Measurements from ENCODE around the gene ERC1. TPM values are rescaled to one million over a fixed set of nuclear protein-coding genes. Genes with fewer than 3 reads are reported as not detected.

The ERC1 gene
- total RNA-seq, 1 experiment from 2014 or later: 12.3 TPM

GRCh38 chr12:1007994-1008393 is 17.0 kb downstream of the ERC1 start:
- ATAC-seq (no peak), DNase-seq (no peak)
- peaks cover 3% of the 10 kb centered on the region; the same call in 1 of the 2 replicates for H3K79me2 ChIP-seq (ENCODE audit: low read length)
- intact Hi-C loops (cut with micrococcal nuclease): no loop called here
- no peak overlapping the region for H3K9ac ChIP-seq (ENCODE audit: low read length)
- no peaks in the 10 kb centered on the region for H3K4me1 ChIP-seq (ENCODE audit: insufficient read depth, low read length)
- CTCF ChIA-PET: no interaction called here
- no peak overlapping the region for H2AFZ ChIP-seq (ENCODE audit: low read length)
- no peaks in the 10 kb centered on the region for H4K20me1 ChIP-seq (ENCODE audit: low read length)
- POLR2A ChIA-PET (ENCODE audit: unreplicated experiment): no interaction called here
- TF ChIP-seq EZH2 (IDR thresholded peaks at IDR 0.05; ENCODE audit: low read length, unreplicated experiment): no peak
- H3K27ac ChIP-seq (ENCODE audit: low read length): no peak overlapping the region
- H3K9me2 ChIP-seq (replicated peaks; ENCODE audit: low read length): no peaks in the 10 kb centered on the region
- no peaks in the 10 kb centered on the region for H3F3A ChIP-seq (ENCODE audit: low read length, unreplicated experiment)
- no peaks in the 10 kb centered on the region for H3K27me3 ChIP-seq (ENCODE audit: low read length)
- H3K4me3 ChIP-seq (ENCODE audit: low read length): no peak overlapping the region
- no peak overlapping the region for H3K4me2 ChIP-seq (ENCODE audit: low read length)
- no peaks in the 10 kb centered on the region for H3K36me3 ChIP-seq (ENCODE audit: low read depth, low read length)
- H3K9me3 ChIP-seq (ENCODE audit: low read length): no peaks in the 10 kb centered on the region
- BruUV-seq (replicated peaks): no TSS peak

- BruUV-seq (replicated peaks): no TSS peak
- ATAC-seq: no peak
- H4K20me1 ChIP-seq (ENCODE audit: low read length): no peaks in the 10 kb centered on the region
- no peaks in the 10 kb centered on the region for H3F3A ChIP-seq (ENCODE audit: low read length, unreplicated experiment)
- ChIA-PET CTCF (no interaction called here), POLR2A (ENCODE audit: unreplicated experiment) (no interaction called here)
- no peaks in the 10 kb centered on the region for H3K27me3 ChIP-seq (ENCODE audit: low read length)
- no peak overlapping the region for H3K4me2 ChIP-seq (ENCODE audit: low read length)
- no peaks in the 10 kb centered on the region for H3K36me3 ChIP-seq (ENCODE audit: low read depth, low read length)
- TF ChIP-seq CTCF (conservative IDR thresholded peaks at IDR 0.05; ENCODE audit: low read depth, low read length): no peak
- no peak for TF ChIP-seq EZH2 (IDR thresholded peaks at IDR 0.05; ENCODE audit: low read length, unreplicated experiment)
- TF ChIP-seq EZH2phosphoT487 (IDR thresholded peaks at IDR 0.05; ENCODE audit: borderline replicate concordance, low read length): no peak
- H3K9me3 ChIP-seq (ENCODE audit: low read length): no peaks in the 10 kb centered on the region
- no peak for DNase-seq
- H3K9me2 ChIP-seq (replicated peaks; ENCODE audit: low read length): no peaks in the 10 kb centered on the region
- H3K4me1 ChIP-seq (ENCODE audit: insufficient read depth, low read length): peaks cover 9% of the 10 kb centered on the region
- no peak overlapping the region for H2AFZ ChIP-seq (ENCODE audit: low read length)
- no peak overlapping the region for H3K27ac ChIP-seq (ENCODE audit: low read length)
- intact Hi-C loops (cut with micrococcal nuclease): no loop called here
- no peak overlapping the region for H3K9ac ChIP-seq (ENCODE audit: low read length)
- H3K79me2 ChIP-seq (ENCODE audit: low read length): peaks cover 7% of the 10 kb centered on the region; the same call in 1 of the 2 replicates
- H3K4me3 ChIP-seq (ENCODE audit: low read length): no peak overlapping the region
These were observed 20.1 kb downstream of the ERC1 start for GRCh38 chr12:1011091-1011490.

GRCh38 chr12:1013618-1014489 is 22.8 kb downstream of the ERC1 start:
- CTCF ChIA-PET: no interaction called here
- no peak overlapping the region for H3K4me3 ChIP-seq (ENCODE audit: low read length)
- no peaks in the 10 kb centered on the region for H4K20me1 ChIP-seq (ENCODE audit: low read length)

More at GRCh38 chr12:1013618-1014489, 22.8 kb downstream of the ERC1 start:
- 0 out of 2 replicates have a peak, but pooled peaks cover 9% of the 10 kb centered on the region for H3K79me2 ChIP-seq (ENCODE audit: low read length)
- ATAC-seq (peak; percentile 89), DNase-seq (peak; percentile 65)
- intact Hi-C loops (cut with micrococcal nuclease): no loop called here
- H3K27me3 ChIP-seq (ENCODE audit: low read length): no peaks in the 10 kb centered on the region
- H3K4me1 ChIP-seq (ENCODE audit: insufficient read depth, low read length): peaks cover 9% of the 10 kb centered on the region
- no peak overlapping the region for H3K9ac ChIP-seq (ENCODE audit: low read length)
- no peaks in the 10 kb centered on the region for H3K9me3 ChIP-seq (ENCODE audit: low read length)
- POLR2A ChIA-PET (ENCODE audit: unreplicated experiment): no interaction called here
- BruUV-seq (replicated peaks): no TSS peak
- no peaks in the 10 kb centered on the region for H3K36me3 ChIP-seq (ENCODE audit: low read depth, low read length)
- H2AFZ ChIP-seq (ENCODE audit: low read length): peak overlapping the region; percentile 23; the same call in 1 of the 2 replicates
- TF ChIP-seq CTCF (conservative IDR thresholded peaks at IDR 0.05; ENCODE audit: low read depth, low read length): no peak
- TF ChIP-seq EZH2phosphoT487 (IDR thresholded peaks at IDR 0.05; ENCODE audit: borderline replicate concordance, low read length): no peak
- no peak for TF ChIP-seq EZH2 (IDR thresholded peaks at IDR 0.05; ENCODE audit: low read length, unreplicated experiment)
- peak overlapping the region; percentile 40 for H3K27ac ChIP-seq (ENCODE audit: low read length)
- peak overlapping the region; percentile 16; the same call in 1 of the 2 replicates for H3K4me2 ChIP-seq (ENCODE audit: low read length)
- no peaks in the 10 kb centered on the region for H3K9me2 ChIP-seq (replicated peaks; ENCODE audit: low read length)
- H3F3A ChIP-seq (ENCODE audit: low read length, unreplicated experiment): no peaks in the 10 kb centered on the region
